GF-D8 (cell line): ENCODE measurements around the gene RLN2.

Experiments
- DNase-seq: peaks from one replicate; lab custom pipeline; 2025; lab: John Stamatoyannopoulos, UW

Gene RLN2

DNA sequence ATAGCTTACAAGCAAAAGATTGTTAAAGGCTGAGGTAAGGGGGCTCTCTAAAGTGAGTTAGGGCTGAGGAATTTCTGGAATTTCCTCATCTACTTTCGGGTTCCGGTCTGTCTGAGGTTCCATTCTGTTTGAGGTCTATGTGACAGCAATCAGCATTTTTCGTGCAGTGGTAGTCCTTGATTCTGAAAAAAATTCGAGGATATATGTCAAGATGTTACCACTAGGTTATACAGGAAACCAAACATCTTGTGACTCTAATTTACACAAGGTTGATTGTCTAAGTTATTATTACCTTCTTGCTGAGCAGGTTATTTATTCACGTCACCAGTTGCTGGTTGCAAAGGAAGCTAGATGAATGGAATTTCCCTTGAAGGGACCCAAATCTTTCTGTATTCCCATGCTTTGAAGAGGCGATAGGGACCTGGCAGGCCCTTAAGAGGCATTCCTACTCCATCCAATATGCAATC is 35.2 kb downstream of the RLN2 start:
- DNase-seq, result no peak

- no peak for DNase-seq
These were observed 38.6 kb downstream of the RLN2 start for GRCh38 chr9:5265939-5266338.

DNA sequence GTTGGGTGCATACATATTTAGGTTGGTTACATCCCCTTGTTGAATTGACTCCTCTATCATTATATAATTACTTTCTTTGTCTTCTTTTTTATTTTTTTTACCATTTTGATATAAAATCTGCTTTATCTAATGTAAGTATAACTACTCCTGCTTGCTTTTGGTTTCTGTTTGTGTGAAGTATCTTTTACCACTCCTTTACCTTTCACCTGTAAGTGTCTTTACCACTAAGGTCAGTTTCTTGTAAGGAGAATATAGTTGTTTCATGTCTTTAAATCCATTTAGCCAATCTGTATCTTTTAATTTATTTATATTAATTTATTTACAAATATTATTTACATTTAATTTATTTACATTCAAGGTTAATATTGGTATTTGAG is 40.3 kb downstream of the RLN2 start:
- no peak for DNase-seq

GRCh38 chr9:5263351-5264218 is 40.9 kb downstream of the RLN2 start:
- DNase-seq, result no peak
